Measurements from ENCODE around the gene CD84.

- TF ChIP-seq CTCF (IDR thresholded peaks at IDR 0.05) (no peak), POLR2A (IDR thresholded peaks at IDR 0.05) (peak; percentile 41)
These were observed at the start of gene CD84 for GRCh38 chr1:160579216-160579701.

All from right lobe of liver (tissue), 4 donors.